HL-60/S4 treated with retinoic acid at 250 ng/mL for 4 days and 3 days (cell line): ENCODE results near the gene HEXIM1.
"Not testable (repeated sequence)": the region's sequence is repeated elsewhere in the genome, so short reads cannot be mapped to it uniquely, and the experiment has no call there.

Experiments
- in situ Hi-C: fragments of 300-500 bp; cut with MboI; formaldehyde crosslinking; loops from 2 replicates; pipeline ENCODE4 v1.7.0; 2022; ENCODE audit warnings: low sequenced_read_pairs

HEXIM1 gene

DNA sequence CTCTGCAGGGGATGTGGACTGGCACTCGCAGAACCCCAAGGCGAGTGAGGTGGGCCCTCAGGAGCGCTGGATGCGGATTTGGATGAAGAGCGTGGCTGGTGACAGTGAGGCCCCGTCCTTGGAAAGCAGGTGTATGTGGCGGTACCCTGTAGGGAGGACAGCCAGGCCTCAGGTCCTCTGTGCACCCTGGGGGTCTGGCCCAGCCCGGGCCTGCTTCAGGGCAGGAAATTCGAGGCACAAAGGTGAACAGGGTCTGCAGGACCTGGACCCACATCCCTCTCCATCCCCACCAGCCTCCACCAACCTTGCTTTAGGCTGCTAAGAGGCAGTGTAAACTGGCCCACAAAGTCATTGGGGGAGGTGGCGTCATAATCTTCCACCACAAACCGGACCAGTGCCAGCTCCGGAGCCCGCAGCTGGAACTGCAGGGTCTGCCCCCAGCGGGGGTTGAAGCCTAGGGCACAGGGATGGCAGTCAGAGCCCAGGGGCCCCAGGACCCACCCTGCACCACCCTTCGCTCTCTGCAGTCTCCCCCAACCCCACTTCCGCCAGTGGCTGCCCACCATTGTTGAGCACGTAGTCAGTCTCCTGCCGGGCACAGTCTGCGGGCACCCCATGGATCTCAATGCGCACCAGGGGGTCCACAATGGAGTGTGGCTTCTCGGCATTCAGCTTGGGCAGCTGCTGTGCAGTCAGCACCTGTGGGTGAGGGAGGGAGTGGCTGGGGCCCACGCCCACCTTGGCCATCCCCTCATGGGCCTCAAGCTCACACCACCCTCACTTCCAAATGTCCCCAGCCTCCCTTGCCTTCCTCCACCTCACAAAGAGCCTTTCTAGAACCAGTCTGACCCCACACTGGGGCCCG lies 35.5 kb upstream of the HEXIM1 start:
- in situ Hi-C loops: no loop called here

GRCh38 chr17:45113424-45113754 lies 34.9 kb upstream of the HEXIM1 start:
- in situ Hi-C loops: no loop called here

DNA sequence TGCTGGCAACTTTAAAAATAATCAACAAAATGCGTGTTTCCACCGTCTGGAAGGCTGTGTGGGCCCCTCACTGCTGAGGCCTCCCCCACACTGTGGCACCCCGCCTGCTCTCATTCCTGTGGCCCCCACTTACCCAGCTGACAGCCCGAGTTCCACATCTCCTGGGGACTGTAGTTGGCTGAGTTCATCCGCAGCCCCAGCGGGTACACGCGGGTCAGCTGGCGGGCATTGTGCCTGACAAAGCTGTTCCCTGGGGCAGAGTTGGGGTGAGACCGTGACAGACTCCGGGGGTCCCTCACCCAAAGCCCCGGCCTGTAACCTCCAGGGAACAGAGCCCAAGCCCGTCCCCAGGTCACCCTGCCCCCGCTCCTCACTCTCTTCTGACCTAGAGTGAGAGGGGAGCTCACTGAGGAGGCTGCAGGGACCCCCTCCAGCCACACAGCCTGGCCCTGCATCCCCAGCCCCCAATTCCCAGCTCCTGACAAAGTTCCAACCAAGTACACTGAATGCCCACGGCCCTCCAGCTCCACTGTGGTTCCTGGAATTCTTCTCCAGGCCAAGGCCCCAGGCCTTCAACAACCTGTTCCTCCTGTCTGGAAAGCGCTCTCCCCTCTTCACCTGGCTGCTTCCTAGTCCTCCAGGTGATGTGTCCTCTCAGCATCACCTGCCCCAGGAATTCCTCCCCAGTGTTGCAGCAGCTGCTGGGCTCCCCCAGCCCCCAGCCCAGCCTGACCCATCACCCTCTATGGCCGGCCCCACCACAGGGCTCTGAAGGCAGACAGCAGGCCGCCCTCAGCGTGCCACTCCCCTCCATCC lies 34.0 kb upstream of the HEXIM1 start:
- in situ Hi-C loops: no loop called here

- in situ Hi-C loops: no loop called here
Measured at GRCh38 chr17:45115015-45115625, 33.2 kb upstream of the HEXIM1 start.

DNA sequence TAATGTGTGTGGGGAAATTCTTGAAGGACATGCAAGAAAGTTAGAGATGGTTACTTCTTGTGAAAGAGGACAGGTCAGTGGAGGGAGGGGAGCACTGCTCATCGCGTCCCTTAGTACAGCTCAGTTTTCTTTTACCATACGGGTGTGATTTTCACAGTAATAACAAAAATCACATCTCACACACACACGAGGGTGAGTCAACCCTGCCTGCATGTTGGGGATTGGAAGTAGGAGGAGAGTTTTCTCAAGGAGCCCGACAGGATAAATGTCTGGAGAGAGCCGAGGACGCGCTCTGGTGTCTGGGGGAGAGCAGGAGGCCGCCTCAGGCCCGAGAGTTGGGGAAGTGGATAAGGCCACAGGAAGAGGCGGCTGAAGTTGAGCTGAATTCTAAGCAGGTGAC lies 32.4 kb upstream of the HEXIM1 start:
- in situ Hi-C loops: no loop called here

DNA sequence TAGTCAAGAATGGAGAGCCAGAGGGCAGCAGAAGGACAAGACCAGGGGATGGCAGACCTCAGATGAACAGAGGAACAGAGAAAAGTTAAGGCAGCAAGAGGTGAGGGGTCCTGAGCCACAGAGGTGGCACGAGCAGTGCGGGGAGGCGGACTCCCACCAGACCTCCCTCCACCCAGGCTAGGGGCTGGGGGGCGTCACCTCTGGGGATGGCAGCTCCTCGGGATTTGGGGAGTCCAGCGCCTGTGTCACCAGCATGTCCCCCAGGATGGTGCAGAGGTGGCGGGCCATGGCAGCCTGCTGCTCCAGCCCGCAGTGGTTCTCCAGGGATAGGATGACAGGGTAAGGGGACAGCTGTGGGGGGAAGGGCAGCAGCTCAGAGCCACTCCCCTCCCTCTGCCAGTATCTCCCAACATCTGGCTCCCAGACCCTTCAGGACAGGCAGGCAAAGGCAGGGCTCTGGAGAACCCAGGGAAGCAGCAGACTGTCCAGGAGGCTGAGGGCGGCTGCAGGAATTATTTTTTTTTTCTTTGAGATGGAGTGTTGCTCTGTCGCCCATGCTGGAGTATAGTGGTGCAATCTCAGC lies 31.8 kb upstream of the HEXIM1 start:
- in situ Hi-C loops: no loop called here

GRCh38 chr17:45117334-45117733 lies 30.9 kb upstream of the HEXIM1 start:
- in situ Hi-C loops: no loop called here

DNA sequence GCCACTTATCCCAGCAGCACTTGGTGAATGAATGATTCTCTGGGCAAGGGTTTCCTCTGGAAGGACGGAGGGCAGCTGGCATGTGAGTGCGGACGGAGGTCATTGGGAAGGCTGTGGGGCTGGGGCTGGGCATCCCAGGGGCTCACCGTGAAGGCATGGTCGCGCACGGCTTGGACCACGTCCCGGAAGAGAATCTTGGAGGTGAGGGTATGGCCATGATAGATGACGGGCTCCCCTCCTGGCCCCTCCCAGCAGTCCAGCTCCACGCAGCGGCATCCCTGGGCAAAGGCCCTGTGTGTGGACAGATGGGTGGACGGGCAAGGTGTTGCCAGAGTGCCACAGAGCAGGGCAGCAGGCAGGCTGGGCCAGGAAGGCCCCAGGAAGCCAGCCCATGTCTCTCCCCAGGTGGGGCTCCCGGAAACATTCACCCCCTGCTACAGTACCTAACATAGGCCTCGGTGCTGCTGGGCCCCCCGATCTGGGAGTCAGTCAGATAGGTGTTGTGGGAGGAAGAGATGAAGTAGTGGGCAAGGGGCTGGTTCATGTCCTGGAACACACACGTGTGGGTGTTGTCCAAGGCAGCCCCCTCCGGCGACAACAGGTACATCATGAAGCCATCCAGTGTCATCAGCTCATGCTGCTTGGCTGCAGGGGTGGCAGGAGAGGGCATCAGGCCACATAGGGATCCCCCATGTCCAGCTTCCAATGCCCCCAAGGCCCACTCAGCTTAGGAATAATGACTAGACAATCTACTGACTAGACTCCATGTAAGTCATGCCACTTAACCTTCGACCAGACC lies 30.2 kb upstream of the HEXIM1 start:
- in situ Hi-C loops: no loop called here

DNA sequence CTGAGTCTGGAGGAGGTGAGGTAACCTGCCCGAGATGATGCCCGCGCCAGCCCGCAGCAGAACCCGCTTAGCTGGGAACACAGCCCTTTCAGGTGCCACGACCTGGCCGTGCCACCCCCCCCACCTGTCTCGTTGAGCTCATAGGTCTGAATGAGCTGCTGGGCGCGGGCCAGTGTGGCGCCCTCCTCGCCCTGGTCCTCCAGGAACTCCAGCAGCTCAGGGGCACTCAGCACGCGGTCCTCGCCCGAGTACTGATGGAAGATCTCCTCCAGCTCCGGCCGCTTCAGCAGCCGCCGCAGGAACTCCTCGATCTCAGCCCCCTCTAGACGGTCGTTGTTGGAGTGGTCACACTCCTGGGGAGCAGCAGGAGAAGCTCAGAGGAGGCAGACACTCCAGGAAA lies 29.6 kb upstream of the HEXIM1 start:
- in situ Hi-C loops: no loop called here

DNA sequence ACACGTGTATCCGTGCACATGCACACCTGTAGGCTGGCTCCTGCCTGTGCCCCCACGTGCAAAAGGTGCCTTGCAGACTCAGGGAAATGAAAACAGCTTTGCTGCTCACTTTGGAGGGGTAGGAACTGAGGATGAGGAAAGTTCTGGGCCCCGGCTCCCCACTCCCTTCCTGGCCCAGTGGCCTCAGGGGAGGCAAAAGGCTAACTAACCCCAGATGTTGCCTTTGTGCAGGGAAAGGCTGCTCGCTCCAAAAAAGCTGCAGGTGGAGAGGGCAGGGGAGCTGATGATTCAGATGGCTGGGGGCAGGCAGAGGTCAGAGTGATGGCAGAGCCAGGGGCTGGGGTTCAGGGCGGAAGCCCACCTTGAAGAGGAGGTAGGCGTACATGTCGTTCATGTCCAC lies 28.3 kb upstream of the HEXIM1 start:
- in situ Hi-C loops: no loop called here

- in situ Hi-C loops: no loop called here
Measured at GRCh38 chr17:45120558-45120957, 27.7 kb upstream of the HEXIM1 start.

GRCh38 chr17:45121055-45121454 lies 27.2 kb upstream of the HEXIM1 start:
- in situ Hi-C loops: no loop called here

- in situ Hi-C loops: no loop called here
Measured at GRCh38 chr17:45123076-45123770, 25.1 kb upstream of the HEXIM1 start.

GRCh38 chr17:45123930-45124796 lies 24.1 kb upstream of the HEXIM1 start:
- in situ Hi-C loops: no loop called here

- in situ Hi-C loops: not testable (repeated sequence)
Measured at GRCh38 chr17:45124797-45125122, 23.5 kb upstream of the HEXIM1 start.

GRCh38 chr17:45125509-45125908 lies 22.8 kb upstream of the HEXIM1 start:
- in situ Hi-C loops: no loop called here

GRCh38 chr17:45127207-45127547 lies 21.1 kb upstream of the HEXIM1 start:
- in situ Hi-C loops: no loop called here

DNA sequence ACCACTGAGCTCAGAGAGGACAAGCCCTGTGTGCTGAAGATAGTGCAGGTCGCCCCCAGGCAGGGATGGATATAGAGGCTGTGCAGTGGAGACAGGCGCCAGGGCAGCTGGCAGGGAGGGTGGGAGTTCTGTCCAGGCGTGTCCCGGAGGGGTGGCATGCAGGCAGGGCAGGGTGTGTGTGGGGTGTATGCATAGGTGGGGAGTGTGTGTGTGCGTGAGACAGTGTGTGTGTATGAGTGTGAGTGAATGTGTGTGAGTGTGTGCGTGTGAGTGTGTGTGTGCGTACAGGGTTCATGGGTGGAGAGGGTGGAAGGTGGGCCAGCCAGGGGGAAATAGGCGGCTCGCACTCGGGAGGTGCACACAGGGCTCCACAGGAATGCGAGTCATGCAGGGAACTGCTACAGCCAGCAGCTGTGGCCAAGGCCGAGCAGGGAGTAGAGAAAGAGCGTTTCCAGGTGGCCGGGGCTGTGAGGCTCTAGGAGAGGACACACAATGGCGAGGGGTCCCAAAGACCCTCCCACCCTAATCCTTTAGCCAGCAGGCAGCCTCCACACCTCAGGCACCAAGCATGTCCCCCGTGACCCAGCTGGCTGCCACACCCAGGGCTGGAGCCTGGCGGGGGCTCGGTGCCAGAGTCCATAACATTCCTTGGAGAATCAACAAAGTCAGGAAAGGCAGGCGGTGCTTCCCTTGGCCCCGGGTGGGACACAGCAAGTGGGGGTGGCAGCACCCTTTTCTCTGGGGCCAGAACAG lies 20.6 kb upstream of the HEXIM1 start:
- in situ Hi-C loops: no loop called here

- in situ Hi-C loops: no loop called here
Measured at GRCh38 chr17:45128331-45128730, 19.9 kb upstream of the HEXIM1 start.
